Measurements from ENCODE around the gene TMEM132D. TPM values are rescaled to one million over a fixed set of nuclear protein-coding genes. Genes with fewer than 3 reads are reported as not detected.

TMEM132D gene
- polyA plus RNA-seq, 1 donor = 1.2 TPM

DNA sequence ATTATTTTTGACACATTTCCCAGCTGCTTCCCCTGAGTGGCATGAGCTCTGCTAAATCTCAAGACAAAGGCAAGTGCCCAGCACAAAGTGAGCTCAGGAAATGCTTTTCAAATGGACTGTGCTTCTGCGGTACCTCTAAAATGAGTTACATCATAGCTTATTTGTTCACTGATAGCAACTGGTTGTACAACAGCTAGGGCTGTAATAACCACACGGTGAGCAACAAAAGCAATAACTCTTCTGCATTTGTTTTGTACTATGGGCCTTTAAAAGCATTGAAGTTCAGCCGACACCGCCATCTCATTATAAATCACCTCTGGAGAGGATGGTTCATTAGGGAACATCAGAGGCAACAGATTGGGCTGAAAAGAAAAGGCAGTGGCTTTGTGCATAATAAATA is 575.6 kb downstream of the TMEM132D start:
- no peak for DNase-seq

DNA sequence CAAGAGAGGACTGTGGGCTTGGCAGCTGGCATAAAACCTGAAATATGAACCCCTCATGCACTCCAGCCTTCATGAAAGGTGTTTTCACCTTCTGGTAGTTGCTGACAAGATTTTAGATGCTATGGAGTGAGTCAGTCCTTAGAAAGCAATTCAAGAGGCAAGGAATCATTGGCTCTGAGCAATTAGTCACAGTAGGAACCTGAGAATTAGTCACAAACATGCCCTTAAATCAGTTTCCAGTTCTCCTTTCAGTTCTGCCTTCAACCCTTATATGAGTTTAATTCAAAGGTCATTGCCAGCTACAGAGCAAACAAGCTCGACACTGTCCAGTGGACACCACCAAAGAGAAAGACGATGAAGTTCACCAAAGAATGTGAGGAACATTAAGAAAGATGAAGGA is 578.3 kb downstream of the TMEM132D start:
- DNase-seq = no peak

GRCh38 chr12:129312048-129312447 is 591.8 kb downstream of the TMEM132D start:
- no peak for DNase-seq

- DNase-seq = no peak
These were observed 593.5 kb downstream of the TMEM132D start for GRCh38 chr12:129310346-129310745.

DNA sequence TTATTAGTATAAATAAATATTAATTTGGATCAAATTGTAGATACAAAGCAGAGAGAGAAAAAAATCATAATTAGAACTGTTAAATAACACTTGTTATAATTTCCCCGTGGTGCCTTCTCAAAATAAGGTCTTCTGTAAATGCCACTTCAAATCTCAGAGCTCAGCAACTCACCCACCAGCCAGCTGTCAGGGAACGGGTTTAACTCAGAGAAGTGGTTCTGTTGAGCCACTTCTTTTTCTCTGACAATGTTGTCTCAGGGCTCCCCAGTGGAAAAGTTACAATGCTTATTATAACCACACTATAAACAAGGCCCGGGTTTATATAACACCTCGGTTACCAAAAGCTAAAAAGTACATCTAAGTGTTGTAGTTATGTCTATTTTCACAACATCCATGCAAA is 598.0 kb downstream of the TMEM132D start:
- no peak for DNase-seq

- DNase-seq = no peak
These were observed 599.3 kb downstream of the TMEM132D start for GRCh38 chr12:129304529-129304928.

GRCh38 chr12:129300011-129300410 is 603.8 kb downstream of the TMEM132D start:
- DNase-seq = no peak

GRCh38 chr12:129298921-129299320 is 604.9 kb downstream of the TMEM132D start:
- DNase-seq = no peak

- no peak for DNase-seq
These were observed 607.2 kb downstream of the TMEM132D start for GRCh38 chr12:129296671-129297070.

DNA sequence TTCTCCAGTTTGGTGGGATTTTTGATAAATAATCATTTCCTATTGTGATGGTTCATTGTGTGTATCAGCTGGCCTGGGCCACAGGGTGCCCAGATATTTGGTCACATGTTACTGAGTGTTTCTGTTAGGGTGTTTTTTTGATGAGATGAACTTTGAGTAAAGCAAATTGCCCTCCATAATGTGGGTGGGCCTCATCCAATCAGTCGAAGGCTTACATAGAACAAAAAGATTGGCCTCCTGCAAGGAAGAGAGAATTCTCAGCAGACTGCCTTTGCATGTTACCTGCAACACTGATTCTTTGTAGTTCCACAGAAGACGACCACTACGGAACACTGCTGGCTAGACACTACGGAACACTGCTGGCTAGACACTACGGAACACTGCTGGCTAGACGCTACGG is 609.0 kb downstream of the TMEM132D start:
- DNase-seq = no peak

- DNase-seq = no peak
These were observed 624.1 kb downstream of the TMEM132D start for GRCh38 chr12:129279771-129280170.

DNA sequence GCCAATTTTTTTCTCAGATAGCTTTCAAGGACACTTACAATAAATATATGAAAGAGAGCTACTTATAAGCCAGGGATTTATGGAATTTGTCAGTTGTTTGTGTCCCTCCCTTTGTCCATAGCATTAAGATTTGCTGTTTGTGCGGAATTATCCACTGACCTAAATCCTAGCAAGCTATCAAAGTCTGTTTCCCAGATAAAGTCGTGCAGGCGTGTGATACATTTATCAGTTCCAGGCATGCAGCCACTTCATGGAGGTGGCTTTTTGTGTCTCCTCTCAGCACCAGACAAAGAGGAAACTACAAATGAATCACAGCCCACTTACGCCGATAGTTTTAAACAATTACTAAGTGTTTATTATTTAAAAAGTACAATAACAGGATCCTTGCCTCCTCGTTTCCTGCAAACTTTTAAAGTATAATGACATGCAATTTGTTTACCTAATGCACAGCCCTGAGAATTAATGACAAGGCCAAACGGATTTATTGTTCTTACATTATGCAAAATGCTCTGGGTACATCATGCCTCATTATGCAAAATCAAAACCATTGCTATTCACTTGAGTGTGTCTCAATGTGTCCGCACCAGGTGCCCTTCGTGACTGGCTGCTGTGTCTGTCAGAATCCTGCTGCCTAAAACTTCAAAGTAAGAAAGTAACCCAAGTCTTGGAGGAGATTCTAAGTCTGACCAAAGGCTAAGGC is 627.3 kb downstream of the TMEM132D start:
- DNase-seq = no peak

DNA sequence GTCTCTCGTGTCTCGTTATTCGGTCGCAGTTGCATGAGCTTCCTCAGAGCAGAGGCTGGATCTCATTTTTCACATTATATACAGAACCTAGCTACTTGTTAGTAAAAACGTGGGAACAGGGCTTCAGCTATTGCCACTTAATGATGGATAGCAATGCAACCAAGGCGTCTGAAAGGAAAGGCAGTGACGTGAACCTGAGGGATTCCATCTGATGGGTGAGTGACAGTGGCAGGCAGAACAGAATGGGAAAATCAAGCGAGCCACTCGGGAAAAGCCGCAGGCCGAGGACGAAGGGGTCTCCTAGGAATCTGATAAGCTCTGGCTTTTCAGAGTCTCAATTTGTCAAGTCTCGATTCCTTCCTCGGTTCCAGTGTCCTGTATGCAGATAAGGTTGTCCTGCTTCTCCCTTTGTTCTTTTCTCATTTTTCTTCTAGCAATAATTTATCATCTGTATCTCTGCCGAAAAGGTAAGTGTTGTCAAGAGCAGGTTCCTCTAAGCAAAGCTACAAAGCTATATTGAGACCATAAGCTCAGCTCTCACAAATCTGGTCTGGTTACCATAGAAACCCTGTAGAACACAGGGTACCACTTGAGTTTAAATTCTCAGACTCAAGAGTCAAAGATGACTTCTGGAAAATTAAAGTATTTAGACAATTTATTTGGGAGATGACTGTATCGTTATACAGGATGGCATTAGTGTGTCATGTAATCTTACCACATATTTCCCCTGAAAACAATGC is 633.9 kb downstream of the TMEM132D start:
- no peak for DNase-seq

GRCh38 chr12:129258781-129259318 is 645.0 kb downstream of the TMEM132D start:
- no peak for DNase-seq

DNA sequence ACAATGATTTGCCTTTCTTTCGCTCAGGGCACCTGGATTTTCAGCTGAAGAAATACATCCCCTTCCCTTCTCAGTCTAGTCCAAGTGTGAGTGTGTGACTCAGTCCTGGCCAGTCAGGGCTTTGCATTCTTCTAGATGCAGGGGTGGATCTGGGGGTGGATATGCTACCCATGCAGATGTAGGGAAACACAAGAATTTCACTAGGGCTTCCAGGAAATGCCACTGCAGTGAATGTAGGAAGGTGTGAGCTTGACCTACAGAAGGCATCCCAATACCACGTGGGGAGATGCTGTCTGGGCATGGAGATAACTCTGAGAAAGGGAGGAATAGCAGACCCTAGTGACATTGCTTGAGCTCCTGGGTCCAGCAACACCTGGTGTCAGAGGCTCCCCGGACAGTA is 646.3 kb downstream of the TMEM132D start:
- no peak for DNase-seq

DNA sequence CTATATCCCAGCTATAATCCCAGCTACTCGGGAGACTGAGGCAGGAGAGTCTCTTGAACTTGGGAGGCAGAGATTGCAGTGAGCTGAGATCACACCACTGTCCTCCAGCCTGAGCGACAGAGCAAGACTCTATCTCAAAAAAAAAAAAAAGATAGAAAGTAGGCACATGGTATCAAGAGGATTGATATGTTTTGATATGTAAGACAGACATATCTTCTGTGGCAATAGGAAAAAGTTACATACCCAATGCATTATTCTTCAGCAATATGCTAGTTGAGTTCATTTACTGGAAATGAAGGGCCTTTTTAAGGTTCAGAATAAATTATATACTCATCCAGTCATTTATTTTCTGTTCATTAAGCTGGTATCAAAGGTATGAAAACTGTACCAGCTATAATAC is 657.2 kb downstream of the TMEM132D start:
- DNase-seq = no peak

DNA sequence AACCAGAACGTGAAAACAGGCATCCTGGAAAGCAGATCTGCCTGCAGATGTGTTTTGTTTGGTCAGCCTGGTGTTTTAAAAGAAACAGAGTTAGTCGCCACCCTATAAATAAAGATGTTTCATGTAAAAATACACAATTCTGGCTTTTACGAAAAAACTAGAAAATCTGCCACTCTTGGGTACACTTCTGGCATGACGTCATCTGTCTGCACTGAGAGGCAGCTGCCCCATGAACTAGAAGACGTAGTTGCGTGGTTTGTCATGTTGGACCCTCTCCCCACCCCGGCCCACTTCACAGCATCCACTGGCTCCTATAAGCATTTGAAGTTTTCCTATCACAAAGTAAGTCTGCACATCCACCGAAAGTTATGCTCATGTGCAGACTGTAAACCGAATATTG is 658.1 kb downstream of the TMEM132D start:
- no peak for DNase-seq

- no peak for DNase-seq
These were observed 662.0 kb downstream of the TMEM132D start for GRCh38 chr12:129241852-129242251.

DNA sequence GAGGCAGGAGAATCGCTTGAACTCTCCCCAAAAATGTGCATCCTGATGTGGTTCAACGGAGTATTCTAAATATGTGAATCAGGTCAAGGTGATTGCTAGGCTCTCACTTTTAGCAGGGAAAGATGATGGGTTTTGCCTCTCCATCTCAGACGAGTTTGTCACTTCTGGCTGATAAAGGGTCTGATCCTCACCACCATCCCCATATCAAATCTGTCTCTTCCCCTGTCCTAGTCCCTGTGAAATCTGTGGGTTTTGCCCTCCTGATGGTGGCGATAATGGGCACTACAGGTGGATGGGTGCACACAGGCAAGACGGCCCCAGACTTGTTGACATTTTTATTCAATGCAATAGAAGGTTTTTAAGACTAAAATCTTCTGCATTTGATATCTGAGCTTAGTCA is 665.9 kb downstream of the TMEM132D start:
- no peak for DNase-seq

GRCh38 chr12:129234209-129234608 is 669.6 kb downstream of the TMEM132D start:
- no peak for DNase-seq

DNA sequence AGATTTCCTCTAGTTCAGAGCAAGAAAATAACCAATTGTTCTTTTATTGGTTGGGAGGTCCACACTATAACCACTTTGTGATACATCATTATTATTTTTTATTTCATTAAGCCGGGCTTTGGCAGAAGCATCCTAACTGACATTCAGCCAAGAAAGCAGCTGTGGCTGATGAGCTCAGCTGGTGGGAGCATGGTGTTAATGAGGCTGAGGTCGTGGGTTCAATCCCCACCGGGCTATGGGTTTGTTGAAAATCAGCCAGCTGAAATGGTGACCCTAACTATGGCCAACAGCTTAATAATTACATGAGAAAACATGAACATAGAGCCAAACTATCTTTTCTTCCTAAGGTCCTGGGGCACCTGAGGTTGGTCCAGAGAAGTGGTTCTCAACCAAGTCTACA is 672.3 kb downstream of the TMEM132D start:
- no peak for DNase-seq

DNA sequence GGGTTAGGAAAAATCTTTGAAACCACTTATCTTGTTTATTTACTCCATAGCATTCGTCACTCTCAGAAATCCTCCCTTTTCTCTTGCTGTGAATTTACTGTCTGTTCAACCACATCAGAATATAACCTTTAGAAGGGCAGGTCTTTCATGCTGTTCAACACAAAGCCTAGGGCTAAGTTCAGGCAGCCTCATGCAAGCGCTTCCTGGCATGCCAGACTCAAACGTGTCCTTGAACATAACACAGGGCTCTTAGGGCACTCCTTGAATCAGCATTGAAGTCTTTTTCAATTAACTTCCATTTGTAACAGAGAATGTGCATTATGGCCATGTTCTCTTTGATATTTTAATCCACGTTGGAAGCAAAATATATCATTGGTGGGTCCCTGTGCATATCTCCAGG is 672.8 kb downstream of the TMEM132D start:
- no peak for DNase-seq

DNA sequence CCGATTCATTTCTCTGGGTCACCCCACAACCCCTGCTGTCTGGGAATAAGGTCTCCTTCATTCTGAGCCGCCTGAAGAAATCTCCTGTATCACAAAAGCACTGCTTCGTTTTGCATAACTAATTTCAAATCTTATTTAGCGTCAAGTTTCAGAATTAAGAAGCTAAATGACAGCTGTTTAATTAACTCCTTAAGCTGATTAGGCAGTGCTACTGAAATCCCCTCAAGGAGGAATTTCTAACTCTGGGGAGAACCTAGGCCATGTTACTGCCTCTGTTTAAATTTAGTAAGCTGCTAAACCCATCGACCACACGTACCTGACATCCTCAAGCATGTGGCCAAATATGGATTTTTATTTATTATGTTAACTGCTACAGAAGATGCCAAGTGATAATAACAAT is 677.0 kb downstream of the TMEM132D start:
- no peak for DNase-seq

GRCh38 chr12:129226005-129226404 is 677.8 kb downstream of the TMEM132D start:
- DNase-seq = no peak
